K562 (cell line): ENCODE data around the gene ORC2. TPM values are rescaled to one million over a fixed set of nuclear protein-coding genes. Genes with fewer than 3 reads are reported as not detected.

Experiments used
- ATAC-seq: fragments of 200-7000 bp; cut with Tn5 transposase; 3 replicates; pipeline ENCODE4 v1.9.1; 2020; ENCODE audit warnings: moderate library complexity
- BruUV-seq: library from RNA; stranded (reverse); fragments of 400-500 nt; replicated peaks from 2 replicates; lab custom pipeline; 2021; lab: Mats Ljungman, UMichigan
- CTCF ChIA-PET: fragments of 300-600 bp; formaldehyde crosslinking; extraction: SDS; loops from one replicate; lab custom pipeline; 2021; ENCODE audit warnings: low intra/inter-chr PET ratio; lab: Yijun Ruan, JAX
- POLR2A ChIA-PET: fragments of 300-600, 350-650 bp; sonication (Branson Sonifier 250); formaldehyde crosslinking; extraction: SDS; loops from one replicate; lab custom pipeline; 2021; ENCODE audit warnings: antibody characterized with exemption, inconsistent platforms; lab: Yijun Ruan, JAX
- DNase-seq, 4 experiments: peaks; one replicate each; pipeline versions ENCODE4 v3.0.0 to v3.0.0-alpha.2; 2011 to 2018; ENCODE audit warnings: low spot score in 3 of 4, mixed read lengths in 3 of 4; ENCODE audit errors: extremely low read depth in 1 of 4
- FAIRE-seq: peaks from 2 replicates; lab custom pipeline; 2011; peaks lifted over from hg19 to GRCh38; lab: Jason Lieb, UNC
- H2AFZ ChIP-seq: 2 replicates; pipeline ENCODE4 v1.6.0; 2011; ENCODE audit warnings: low read depth, low read length, control low read depth, inconsistent platforms
- H3K27ac ChIP-seq: fragments of 200-600 bp; 3 replicates; pipeline ENCODE4 v1.8.0; 2011; ENCODE audit warnings: low read depth, mild to moderate bottlenecking, control low read depth, inconsistent platforms, low read length, moderate library complexity, mixed read lengths; ENCODE audit errors: extremely low read depth
- H3K27me3 ChIP-seq, 2 experiments: fragments of 300-600 bp in 1 of 2; 2 replicates in 1 of 2; 3 replicates in 1 of 2; pipeline versions ENCODE4 v1.6.0 to v1.8.0; 2011; ENCODE audit warnings: inconsistent platforms in 2 of 2, low read length in 2 of 2, mild to moderate bottlenecking in 1 of 2, mixed read lengths in 1 of 2, moderate library complexity in 1 of 2; ENCODE audit not compliant: control insufficient read depth in 2 of 2, insufficient read depth in 2 of 2
- H3K36me3 ChIP-seq: fragments of 300-600 bp; 3 replicates; pipeline ENCODE4 v1.8.0; 2011; ENCODE audit warnings: mild to moderate bottlenecking, low read length, inconsistent platforms; ENCODE audit not compliant: control insufficient read depth, insufficient read depth
- H3K4me1 ChIP-seq, 2 experiments: fragments of 200-600 bp in 1 of 2; replicated peaks in 1 of 2; 2 replicates in 1 of 2; 3 replicates in 1 of 2; pipeline versions ENCODE4 v1.5.1 to v1.8.0; 2011; ENCODE audit warnings: inconsistent platforms in 2 of 2, low read length in 2 of 2, mild to moderate bottlenecking in 1 of 2, mixed read lengths in 1 of 2, moderate library complexity in 1 of 2; ENCODE audit not compliant: control insufficient read depth in 2 of 2, insufficient read depth in 2 of 2
- H3K4me2 ChIP-seq: 2 replicates; pipeline ENCODE4 v1.6.1; 2011; ENCODE audit warnings: low read length, control low read depth, inconsistent platforms, mixed read lengths; ENCODE audit not compliant: insufficient read depth
- H3K4me3 ChIP-seq: fragments of 200-600 bp; sonication (generic), shearing (Covaris generic); 2 replicates; pipeline ENCODE4 v1.5.1; 2016; ENCODE audit warnings: control low read depth, inconsistent platforms
- H3K79me2 ChIP-seq: fragments of 200-600 bp; 3 replicates; pipeline ENCODE4 v1.8.0; 2011; ENCODE audit warnings: low read length, inconsistent platforms; ENCODE audit not compliant: control insufficient read depth, insufficient read depth
- H3K9ac ChIP-seq, 2 experiments: 2 replicates each; pipeline versions ENCODE4 v1.6.0 to v1.6.1; 2011; ENCODE audit warnings: low read depth in 2 of 2, low read length in 2 of 2, control low read depth in 1 of 2, inconsistent platforms in 1 of 2, mild to moderate bottlenecking in 1 of 2, mixed read lengths in 1 of 2; ENCODE audit not compliant: insufficient read depth in 1 of 2
- H3K9me1 ChIP-seq: one replicate; pipeline ENCODE4 v1.6.0; 2011; ENCODE audit warnings: inconsistent platforms, mild to moderate bottlenecking, low read length, moderate library complexity; ENCODE audit not compliant: control insufficient read depth, insufficient read depth
- H3K9me3 ChIP-seq: replicated peaks from 2 replicates; pipeline ENCODE4 v1.5.1; 2011; ENCODE audit warnings: low read depth, low read length, inconsistent platforms; ENCODE audit not compliant: control insufficient read depth, insufficient read depth
- H4K20me1 ChIP-seq: replicated peaks from 2 replicates; pipeline ENCODE4 v1.6.1; 2011; ENCODE audit warnings: low read length, inconsistent platforms, mixed read lengths; ENCODE audit not compliant: control insufficient read depth, insufficient read depth
- CHD1 ChIP-seq: fragments of 200-600 bp; sonication (generic); IDR thresholded peaks from one replicate; pipeline ENCODE4 v1.6.1; 2012; ENCODE audit warnings: mild to moderate bottlenecking, moderate library complexity, low read length, inconsistent platforms
- ETV1 ChIP-seq: fragments of 450-650 bp; conservative IDR thresholded peaks from 2 replicates; pipeline ENCODE4 v1.6.1; 2016; ENCODE audit warnings: missing genetic modification characterization, control low read depth, low read depth, missing compliant biosample characterization
- ETV5 ChIP-seq: sonication (generic); formaldehyde crosslinking; IDR thresholded peaks from 2 replicates; pipeline ENCODE4 v1.4.0; 2020; ENCODE audit warnings: low read depth, mild to moderate bottlenecking, missing genetic modification reagents
- HDGF ChIP-seq: fragments of 450-650 bp; IDR thresholded peaks from 2 replicates; pipeline ENCODE4 v1.6.1; 2016
- KDM1A ChIP-seq, 2 experiments: fragments of 450-650 bp; IDR thresholded peaks; 2 replicates each; pipeline ENCODE4 v1.6.1; 2016; ENCODE audit warnings: mild to moderate bottlenecking in 2 of 2
- KDM4B ChIP-seq, 2 experiments: fragments of 450-650 bp in 1 of 2; sonication (generic) in 1 of 2; IDR thresholded peaks; 2 replicates each; pipeline ENCODE4 v1.6.1; 2016 to 2017; ENCODE audit warnings: borderline replicate concordance in 2 of 2, antibody characterized with exemption in 1 of 2, low read depth in 1 of 2, mild to moderate bottlenecking in 1 of 2
- SAP30 ChIP-seq: fragments of 200-600 bp; sonication (generic); IDR thresholded peaks from 2 replicates; pipeline ENCODE4 v1.6.1; 2012; ENCODE audit warnings: borderline replicate concordance, low read depth, mild to moderate bottlenecking, moderate library complexity, low read length, control low read depth, inconsistent platforms; ENCODE audit not compliant: insufficient read depth, poor library complexity, severe bottlenecking
- SIN3A ChIP-seq, 2 experiments: fragments of 150-350 bp in 1 of 2; IDR thresholded peaks; 2 replicates each; pipeline ENCODE4 v1.6.1; 2011 to 2016; ENCODE audit warnings: borderline replicate concordance in 2 of 2, low read depth in 2 of 2, low read length in 2 of 2, mild to moderate bottlenecking in 2 of 2, moderate library complexity in 2 of 2; ENCODE audit not compliant: control insufficient read depth in 1 of 2
- WGBS: fragments of 100-300 bp; shearing (Covaris generic); methylation state at CpG from one replicate; pipeline ENCODE4 v1.1.6; 2016; ENCODE audit warnings: low coverage, mixed read lengths; ENCODE audit not compliant: insufficient coverage; ENCODE audit errors: missing lambda C conversion rate; 5-methylcytosine and 5-hydroxymethylcytosine counted together
- in situ Hi-C: fragments of 300-500 bp; cut with MboI; formaldehyde crosslinking; loops from 4 replicates; pipeline ENCODE4 v1.15.0; 2018; ENCODE audit warnings: inconsistent platforms, mixed read lengths
- intact Hi-C: fragments of 100-400 bp; cut with micrococcal nuclease; formaldehyde crosslinking; loops from 2 replicates; pipeline ENCODE4 v1.14.2; 2022
- polyA plus RNA-seq, 8 experiments: library from polyadenylated mRNA; depleted of rRNA in 4 of 8; stranded (reverse) in 5 of 8; unstranded in 3 of 8; fragments of >200 nt; fragmentation: Nextera tagmentation in 2 of 8; fragmentation: Illumina TruSeq in 1 of 8; extraction: Ambion mirVana in 2 of 8; extraction: Trizol in 1 of 8; gene quantifications; 2 replicates each; pipeline versions ENCODE4 v1.2.1 to v1.2.3, GENCODE V29; 2011 to 2014; ENCODE audit warnings: inconsistent platforms in 1 of 8, missing spikeins in 1 of 8
- total RNA-seq, 7 experiments: library from RNA; depleted of rRNA in 6 of 7; stranded (reverse); fragments of >200 nt in 6 of 7; fragmentation: Illumina TruSeq in 2 of 7; extraction: Trizol in 2 of 7; gene quantifications; 2 replicates each; pipeline versions ENCODE4 v1.2.1 to v1.2.3, GENCODE V29; 2011 to 2021; ENCODE audit warnings: low replicate concordance in 1 of 7
- TF ChIP-seq, protein P1 (sequence below): fragments of 450-650 bp; formaldehyde crosslinking; conservative IDR thresholded peaks from 2 replicates; pipeline ENCODE4 v1.4.0; 2022; ENCODE audit warnings: mild to moderate bottlenecking, missing genetic modification characterization
- TF ChIP-seq, protein P2 (sequence below): fragments of 250-450 bp; sonication (Bioruptor Pico); IDR thresholded peaks from 2 replicates; pipeline ENCODE4 v1.8.0; 2021; ENCODE audit warnings: moderate library complexity, mild to moderate bottlenecking, inconsistent platforms
- TF ChIP-seq, protein P3 (sequence below): fragments of 450-650 bp; IDR thresholded peaks from 2 replicates; pipeline ENCODE4 v1.6.1; 2017; ENCODE audit warnings: mild to moderate bottlenecking, moderate library complexity

Gene ORC2
- total and polyA plus RNA-seq, 9 of the 15 experiments (the other 6 are each of a cell fraction or from before 2014, with no cell fraction given) = 5.6 to 41.1 (median 19.0) TPM

DNA sequence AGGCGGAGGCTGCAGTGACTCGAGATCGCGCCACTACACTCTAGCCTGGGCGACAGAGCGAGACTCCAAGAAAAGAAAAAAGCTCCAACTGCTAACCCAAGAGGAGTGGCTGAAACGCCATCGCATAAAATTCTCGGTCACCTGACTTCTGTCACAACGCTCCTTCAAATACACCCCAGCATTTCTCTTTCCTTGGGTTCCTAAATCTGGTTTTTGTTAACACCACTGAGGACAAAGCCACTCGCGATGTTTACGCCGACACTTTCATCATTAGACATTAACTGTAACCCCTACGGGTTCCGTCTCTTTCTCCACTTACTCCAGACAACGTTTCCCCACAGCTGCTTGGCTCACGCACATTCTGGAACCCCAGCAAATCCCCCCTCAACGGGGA, 99.7 kb downstream of the ORC2 start:
- DNase-seq (no peak), FAIRE-seq (no peak), ATAC-seq (peak; percentile 22)
- peak overlapping the region; percentile 92 to 97 for H3K9ac ChIP-seq
- no TSS peak for BruUV-seq
- H3K4me1 ChIP-seq = peaks cover 9% of the 10 kb centered on the region in 2 experiments; a peak in 4 of 5 replicates
- in situ Hi-C loops = no loop called here
- H3K9me3 ChIP-seq = no peaks in the 10 kb centered on the region
- intact Hi-C loops = loop anchor here (2.0 to 5.0 kb wide), 2 partner anchors 25 to 51 kb away; partner anchors contain the start of genes BZW1, NIF3L1 and PPIL3
- H3K36me3 ChIP-seq = peaks cover 38% of the 10 kb centered on the region
- CTCF ChIA-PET = no interaction called here
- H3K79me2 ChIP-seq = peaks cover 58% of the 10 kb centered on the region
- H4K20me1 ChIP-seq = peaks cover 10% of the 10 kb centered on the region
- H3K27ac ChIP-seq = peak overlapping the region; percentile 98
- TF ChIP-seq KDM1A (IDR thresholded peaks at IDR 0.05) (no peak), SAP30 (peak; percentile 12), ETV5 (CRISPR knock-in tag) (0 out of 2 replicates have a peak, but pooled peaks have one; percentile 4), HDGF (no peak), ETV1 (tag) (0 out of 2 replicates have a peak, but pooled peaks have one; percentile 39), KDM4B (IDR thresholded peaks at IDR 0.05; ENCODE audit: borderline replicate concordance in 2 of 2, low read depth in 1 of 2) (0 out of 4 replicates have a peak, but pooled peaks of 1 of the 2 experiments have one; percentile 2), SIN3A (IDR thresholded peaks at IDR 0.05; ENCODE audit: borderline replicate concordance in 2 of 2, control insufficient read depth in 1 of 2, low read depth in 2 of 2, low read length in 2 of 2) (peak; percentile 9 to 18; a peak in 2 of 4 replicates), CHD1 (peak; percentile 40)
- TF ChIP-seq, protein P1, sequence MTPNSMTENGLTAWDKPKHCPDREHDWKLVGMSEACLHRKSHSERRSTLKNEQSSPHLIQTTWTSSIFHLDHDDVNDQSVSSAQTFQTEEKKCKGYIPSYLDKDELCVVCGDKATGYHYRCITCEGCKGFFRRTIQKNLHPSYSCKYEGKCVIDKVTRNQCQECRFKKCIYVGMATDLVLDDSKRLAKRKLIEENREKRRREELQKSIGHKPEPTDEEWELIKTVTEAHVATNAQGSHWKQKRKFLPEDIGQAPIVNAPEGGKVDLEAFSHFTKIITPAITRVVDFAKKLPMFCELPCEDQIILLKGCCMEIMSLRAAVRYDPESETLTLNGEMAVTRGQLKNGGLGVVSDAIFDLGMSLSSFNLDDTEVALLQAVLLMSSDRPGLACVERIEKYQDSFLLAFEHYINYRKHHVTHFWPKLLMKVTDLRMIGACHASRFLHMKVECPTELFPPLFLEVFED = 0 out of 2 replicates have a peak, but pooled peaks have one; percentile 33
- TF ChIP-seq, protein P2, sequence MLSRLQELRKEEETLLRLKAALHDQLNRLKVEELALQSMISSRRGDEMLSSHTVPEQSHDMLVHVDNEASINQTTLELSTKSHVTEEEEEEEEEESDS (CRISPR knock-in tag) = no peak
- TF ChIP-seq, protein P3, sequence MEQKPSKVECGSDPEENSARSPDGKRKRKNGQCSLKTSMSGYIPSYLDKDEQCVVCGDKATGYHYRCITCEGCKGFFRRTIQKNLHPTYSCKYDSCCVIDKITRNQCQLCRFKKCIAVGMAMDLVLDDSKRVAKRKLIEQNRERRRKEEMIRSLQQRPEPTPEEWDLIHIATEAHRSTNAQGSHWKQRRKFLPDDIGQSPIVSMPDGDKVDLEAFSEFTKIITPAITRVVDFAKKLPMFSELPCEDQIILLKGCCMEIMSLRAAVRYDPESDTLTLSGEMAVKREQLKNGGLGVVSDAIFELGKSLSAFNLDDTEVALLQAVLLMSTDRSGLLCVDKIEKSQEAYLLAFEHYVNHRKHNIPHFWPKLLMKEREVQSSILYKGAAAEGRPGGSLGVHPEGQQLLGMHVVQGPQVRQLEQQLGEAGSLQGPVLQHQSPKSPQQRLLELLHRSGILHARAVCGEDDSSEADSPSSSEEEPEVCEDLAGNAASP = no peak
- peak overlapping the region; percentile 52 for H2AFZ ChIP-seq
- no peaks in the 10 kb centered on the region for H3K27me3 ChIP-seq
- peak overlapping the region; percentile 80 for H3K4me2 ChIP-seq
- WGBS = 0% methylated on average over 18 of the region's 19 CpGs
- no peaks in the 10 kb centered on the region for H3K9me1 ChIP-seq
- peak overlapping the region; percentile 73 for H3K4me3 ChIP-seq
- POLR2A ChIA-PET = interaction anchor here (0.6 to 2.6 kb wide), 21 partner anchors 8 to 1089 kb away, joined by 3 to 28 read pairs (median 4); partner anchors contain the start of genes NIF3L1, PPIL3 and SGO2
